T-helper 2 cell treated with Interferon-gamma antibody and Interleukin-4, amounts not matched to agents 5 μg/mL and 100 μg/mL, for 36 hours (primary cell): ENCODE measurements around the gene LSM14B.
A peak's percentile ranks its signal among the peaks of the same experiment; 100 is the strongest.

Experiments used
- DNase-seq: peaks from one replicate; pipeline ENCODE4 v3.0.0; 2021; ENCODE audit warnings: low spot score
- H3K27ac Mint-ChIP-seq: one replicate; pipeline ENCODE4 v1.8.0; 2021; ENCODE audit warnings: mild to moderate bottlenecking, mixed read lengths
- H3K27me3 Mint-ChIP-seq: one replicate; pipeline ENCODE4 v1.8.0; 2021; ENCODE audit warnings: low read depth, mixed read lengths
- H3K36me3 Mint-ChIP-seq: one replicate; pipeline ENCODE4 v1.8.0; 2021; ENCODE audit warnings: low read depth, mixed read lengths
- H3K4me1 Mint-ChIP-seq: one replicate; pipeline ENCODE4 v1.8.0; 2021; ENCODE audit warnings: low read depth, mixed read lengths
- H3K4me3 Mint-ChIP-seq: one replicate; pipeline ENCODE4 v1.8.0; 2022; ENCODE audit warnings: mild to moderate bottlenecking, moderate library complexity, mixed read lengths
- H3K9me3 Mint-ChIP-seq: one replicate; pipeline ENCODE4 v1.8.0; 2021; ENCODE audit warnings: mixed read lengths

The LSM14B gene

GRCh38 chr20:62119115-62119514, 3.2 kb upstream of the LSM14B start:
- Mint-ChIP-seq H3K4me3 (no peak overlapping the region), H3K36me3 (peaks cover 2% of the 10 kb centered on the region), H3K27me3 (no peaks in the 10 kb centered on the region), H3K27ac (no peak overlapping the region), H3K4me1 (peaks cover 34% of the 10 kb centered on the region), H3K9me3 (no peaks in the 10 kb centered on the region)
- DNase-seq, result no peak

- DNase-seq, result no peak
- peaks cover 8% of the 10 kb centered on the region for H3K36me3 Mint-ChIP-seq
- H3K27ac Mint-ChIP-seq, result no peak overlapping the region
- H3K27me3 Mint-ChIP-seq, result no peaks in the 10 kb centered on the region
- peaks cover 39% of the 10 kb centered on the region for H3K4me1 Mint-ChIP-seq
- no peaks in the 10 kb centered on the region for H3K9me3 Mint-ChIP-seq
- H3K4me3 Mint-ChIP-seq, result peak overlapping the region; percentile 41
Observed at GRCh38 chr20:62119591-62120364, 2.5 kb upstream of the LSM14B start.

- Mint-ChIP-seq H3K27ac (no peak overlapping the region), H3K9me3 (no peaks in the 10 kb centered on the region), H3K4me3 (peak overlapping the region; percentile 41), H3K27me3 (no peaks in the 10 kb centered on the region), H3K36me3 (peaks cover 14% of the 10 kb centered on the region), H3K4me1 (peaks cover 42% of the 10 kb centered on the region)
- DNase-seq, result no peak
Observed at GRCh38 chr20:62120365-62120762, 1.9 kb upstream of the LSM14B start.

DNA sequence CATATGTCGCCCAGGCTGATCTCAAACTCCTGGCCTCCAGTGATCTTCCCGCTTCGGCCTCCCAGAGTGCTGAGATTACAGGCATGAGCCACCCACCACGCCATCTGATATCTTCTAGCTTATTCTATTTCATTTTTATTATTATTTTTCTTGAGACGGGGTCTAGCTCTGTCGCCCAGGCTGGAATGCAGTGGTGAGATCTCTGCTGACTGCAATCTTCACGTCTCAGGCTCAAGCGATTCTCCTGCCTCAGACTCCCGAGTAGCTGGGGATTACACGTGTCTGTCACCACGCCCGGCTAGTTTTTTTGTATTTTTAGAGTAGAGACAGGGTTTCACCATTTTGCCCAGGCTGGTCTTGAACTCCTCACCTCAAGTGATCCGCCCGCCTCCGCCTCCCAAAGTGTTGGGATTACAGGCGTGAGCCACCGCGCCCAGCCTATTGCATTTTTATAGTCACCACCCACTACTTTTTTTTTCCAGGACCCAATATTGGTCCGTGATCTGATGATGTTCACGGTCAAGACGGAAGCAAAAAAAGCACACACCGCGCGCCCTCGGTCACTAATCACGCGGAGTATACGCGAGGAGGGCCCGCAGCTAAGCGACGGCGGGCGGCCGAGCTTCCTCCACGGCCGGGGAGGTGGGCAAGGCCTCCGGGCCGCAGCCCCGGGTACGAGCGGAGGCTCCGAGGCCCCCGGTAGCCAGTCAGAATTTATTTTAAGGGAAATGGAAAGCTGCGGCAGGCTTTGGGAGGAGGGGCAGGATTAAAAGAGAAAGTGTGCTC, 1.1 kb upstream of the LSM14B start:
- Mint-ChIP-seq H3K4me3 (peak overlapping the region; percentile 92), H3K4me1 (peaks cover 42% of the 10 kb centered on the region), H3K36me3 (peaks cover 19% of the 10 kb centered on the region), H3K27me3 (no peaks in the 10 kb centered on the region), H3K9me3 (no peaks in the 10 kb centered on the region), H3K27ac (peak overlapping the region; percentile 94)
- no peak for DNase-seq

DNA sequence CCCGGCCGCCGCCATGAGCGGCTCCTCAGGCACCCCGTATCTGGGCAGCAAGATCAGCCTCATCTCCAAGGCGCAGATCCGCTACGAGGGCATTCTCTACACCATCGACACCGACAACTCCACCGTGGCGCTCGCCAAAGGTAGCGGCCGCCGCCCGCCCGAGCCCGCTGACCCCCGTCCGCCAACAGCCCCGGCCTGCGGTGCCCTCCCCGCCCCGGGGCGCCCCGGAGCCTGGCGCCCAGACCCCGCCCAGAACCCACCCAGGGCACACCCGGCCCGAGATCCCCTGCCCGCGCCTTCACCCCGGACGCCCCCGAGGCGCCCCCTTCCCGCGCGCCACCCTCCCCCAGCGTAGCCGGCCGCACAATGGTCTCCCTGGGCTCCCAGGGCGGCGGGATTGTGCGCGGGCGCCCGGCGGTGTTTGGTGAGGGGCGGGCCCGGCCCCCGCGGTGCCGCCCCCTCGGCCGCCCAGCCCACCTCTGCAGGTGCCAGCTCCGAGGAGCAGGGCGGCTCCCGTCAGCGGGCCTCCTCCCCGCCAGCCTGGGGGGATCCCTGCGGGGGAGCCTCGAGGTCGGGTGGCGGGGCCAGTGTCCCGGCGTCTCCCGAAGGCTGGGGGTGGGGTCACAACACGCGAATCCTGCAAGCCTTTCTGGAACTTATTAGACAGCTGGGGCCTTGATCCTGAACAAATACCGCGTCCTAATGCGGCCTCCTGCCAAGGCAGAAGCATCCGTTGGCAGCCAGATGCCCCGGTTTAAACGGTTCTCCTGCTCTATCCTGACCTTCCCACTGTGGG, 577 bp downstream of the LSM14B start:
- Mint-ChIP-seq H3K9me3 (no peaks in the 10 kb centered on the region), H3K4me3 (peak overlapping the region; percentile 85), H3K27me3 (no peaks in the 10 kb centered on the region), H3K27ac (peak overlapping the region; percentile 49), H3K4me1 (peaks cover 38% of the 10 kb centered on the region), H3K36me3 (peaks cover 25% of the 10 kb centered on the region)
- peak; percentile 33 for DNase-seq

DNA sequence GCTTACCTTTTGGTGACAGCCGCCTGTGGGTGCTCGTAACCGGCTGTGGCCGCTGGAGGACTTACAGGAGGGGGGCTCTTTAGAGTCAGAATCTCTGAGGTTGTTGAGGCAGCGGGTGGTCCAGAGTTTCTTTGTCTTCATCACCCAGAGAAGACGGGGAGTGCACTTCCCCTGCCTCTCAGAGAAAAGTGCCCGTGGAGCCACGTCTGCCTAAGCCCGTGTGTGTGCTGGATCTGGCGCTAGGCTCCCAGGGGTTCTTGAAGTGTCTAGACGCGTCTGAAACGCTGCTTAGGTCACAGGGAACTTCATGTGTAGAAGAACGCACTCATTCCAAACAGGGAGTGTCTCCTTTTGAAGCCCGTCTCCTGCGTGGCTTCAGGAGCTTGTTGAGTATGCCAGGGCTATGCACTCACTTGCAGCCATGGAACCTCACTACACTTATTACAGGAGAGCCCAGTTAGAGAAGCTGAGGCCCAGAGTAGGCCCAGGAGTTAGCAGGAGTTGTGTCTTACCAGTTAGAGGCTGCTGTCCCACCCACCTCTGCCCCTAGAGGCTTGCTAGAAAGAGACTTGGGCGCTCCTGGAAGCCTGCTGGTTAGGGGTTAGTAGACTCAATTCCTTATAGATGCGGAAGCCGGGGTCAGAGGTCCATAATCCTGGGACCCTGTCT, 1.3 kb downstream of the LSM14B start:
- DNase-seq, result no peak
- Mint-ChIP-seq H3K27ac (peak overlapping the region; percentile 49), H3K4me3 (peak overlapping the region; percentile 85), H3K9me3 (no peaks in the 10 kb centered on the region), H3K27me3 (no peaks in the 10 kb centered on the region), H3K4me1 (peaks cover 37% of the 10 kb centered on the region), H3K36me3 (peaks cover 31% of the 10 kb centered on the region)

GRCh38 chr20:62126141-62126540, 3.9 kb downstream of the LSM14B start:
- no peak for DNase-seq
- Mint-ChIP-seq H3K36me3 (peaks cover 52% of the 10 kb centered on the region), H3K9me3 (no peaks in the 10 kb centered on the region), H3K27ac (no peak overlapping the region), H3K4me3 (no peak overlapping the region), H3K27me3 (no peaks in the 10 kb centered on the region), H3K4me1 (peaks cover 20% of the 10 kb centered on the region)

DNA sequence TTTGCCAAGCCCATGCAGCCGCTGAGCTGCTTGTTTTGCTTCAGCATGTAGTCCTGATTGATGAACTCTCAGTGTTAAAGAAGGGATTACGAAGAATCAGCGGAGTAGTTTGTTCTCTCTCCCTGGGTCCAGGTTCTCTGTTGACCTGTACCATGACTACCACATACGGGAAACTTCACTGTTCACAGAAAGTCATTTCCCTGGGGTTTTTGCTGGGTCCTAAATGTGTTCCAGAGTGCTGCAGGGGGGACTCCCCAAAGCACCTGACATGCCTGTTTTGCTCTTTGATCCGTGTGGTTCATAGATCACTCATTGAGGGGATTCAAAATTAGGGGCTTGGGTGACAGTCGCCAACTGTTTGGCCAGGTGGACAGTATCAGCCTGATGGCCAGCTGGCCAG, 5.5 kb downstream of the LSM14B start:
- no peaks in the 10 kb centered on the region for H3K9me3 Mint-ChIP-seq
- DNase-seq, result no peak
- no peaks in the 10 kb centered on the region for H3K27me3 Mint-ChIP-seq
- H3K4me1 Mint-ChIP-seq, result peaks cover 25% of the 10 kb centered on the region
- peaks cover 64% of the 10 kb centered on the region for H3K36me3 Mint-ChIP-seq
- peak overlapping the region; percentile 16 for H3K27ac Mint-ChIP-seq
- no peak overlapping the region for H3K4me3 Mint-ChIP-seq

DNA sequence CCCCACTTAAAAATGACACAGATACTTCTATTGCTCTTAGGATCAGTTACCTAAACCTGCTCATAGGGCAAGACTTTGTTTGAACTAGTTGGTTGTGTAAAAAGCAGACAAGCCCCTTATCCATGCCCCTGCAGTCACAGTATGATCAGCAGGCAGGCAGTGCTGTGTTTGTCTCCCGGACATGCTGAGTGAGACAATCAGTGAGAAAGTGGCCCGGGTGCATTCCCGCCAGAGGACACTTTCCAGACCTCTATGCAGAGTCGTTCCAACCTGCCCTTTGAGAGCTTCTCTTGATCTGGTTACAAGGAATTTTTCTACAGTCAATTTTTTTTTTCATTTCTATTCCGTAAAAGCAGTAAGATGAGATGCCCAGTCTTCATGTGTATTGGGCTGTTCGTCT, 6.2 kb downstream of the LSM14B start:
- Mint-ChIP-seq H3K4me3 (no peak overlapping the region), H3K9me3 (no peaks in the 10 kb centered on the region), H3K27me3 (no peaks in the 10 kb centered on the region), H3K27ac (no peak overlapping the region), H3K4me1 (peaks cover 23% of the 10 kb centered on the region), H3K36me3 (peaks cover 71% of the 10 kb centered on the region)
- no peak for DNase-seq

DNA sequence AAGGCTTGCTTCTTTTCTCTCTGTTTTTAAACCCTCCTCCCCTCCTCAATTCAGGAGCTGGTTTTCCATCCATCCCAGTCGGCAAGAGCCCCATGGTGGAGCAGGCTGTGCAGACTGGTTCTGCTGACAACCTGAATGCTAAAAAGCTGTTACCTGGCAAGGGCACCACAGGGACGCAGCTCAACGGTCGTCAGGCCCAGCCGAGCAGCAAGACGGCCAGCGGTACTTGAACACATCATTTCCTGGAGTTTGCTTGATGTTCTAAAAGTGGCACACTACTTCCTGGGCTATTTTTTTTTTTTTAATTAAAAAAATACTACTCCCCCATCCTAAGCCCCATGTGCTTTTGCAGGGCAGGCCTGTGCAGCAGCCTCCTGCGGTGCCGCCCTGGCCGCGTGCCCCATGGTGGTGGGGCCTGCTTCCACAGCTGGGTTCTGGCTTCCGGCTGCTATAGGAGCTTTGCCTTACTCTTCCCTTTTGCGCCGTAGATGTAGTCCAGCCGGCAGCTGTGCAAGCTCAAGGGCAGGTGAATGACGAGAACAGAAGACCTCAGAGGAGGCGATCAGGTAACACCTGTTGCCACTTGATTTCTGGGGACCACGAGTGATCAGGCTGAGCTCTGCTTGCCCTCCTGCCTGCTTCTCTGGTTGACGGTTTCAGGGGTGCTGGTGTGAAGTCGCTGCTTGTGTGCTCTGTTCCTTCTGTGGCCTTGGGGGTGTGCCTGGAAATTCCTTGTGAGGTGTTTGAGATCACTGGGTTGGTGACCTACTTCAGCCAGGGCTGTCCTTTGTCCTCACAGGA, 7.7 kb downstream of the LSM14B start:
- peaks cover 70% of the 10 kb centered on the region for H3K36me3 Mint-ChIP-seq
- H3K4me1 Mint-ChIP-seq, result peaks cover 11% of the 10 kb centered on the region
- H3K4me3 Mint-ChIP-seq, result no peak overlapping the region
- H3K9me3 Mint-ChIP-seq, result no peaks in the 10 kb centered on the region
- DNase-seq, result no peak
- no peak overlapping the region for H3K27ac Mint-ChIP-seq
- H3K27me3 Mint-ChIP-seq, result no peaks in the 10 kb centered on the region

GRCh38 chr20:62131560-62132320, 9.5 kb downstream of the LSM14B start:
- H3K27ac Mint-ChIP-seq, result peak overlapping the region; percentile 52
- peak overlapping the region; percentile 34 for H3K4me3 Mint-ChIP-seq
- H3K9me3 Mint-ChIP-seq, result no peaks in the 10 kb centered on the region
- DNase-seq, result no peak
- no peaks in the 10 kb centered on the region for H3K27me3 Mint-ChIP-seq
- peaks cover 68% of the 10 kb centered on the region for H3K36me3 Mint-ChIP-seq
- H3K4me1 Mint-ChIP-seq, result peaks cover 7% of the 10 kb centered on the region

GRCh38 chr20:62132421-62132820, 10.1 kb downstream of the LSM14B start:
- H3K36me3 Mint-ChIP-seq, result peaks cover 73% of the 10 kb centered on the region
- H3K4me1 Mint-ChIP-seq, result peaks cover 9% of the 10 kb centered on the region

More at GRCh38 chr20:62132421-62132820, 10.1 kb downstream of the LSM14B start:
- Mint-ChIP-seq H3K9me3 (no peaks in the 10 kb centered on the region), H3K27ac (peak overlapping the region; percentile 52), H3K4me3 (peak overlapping the region; percentile 34), H3K27me3 (no peaks in the 10 kb centered on the region)
- DNase-seq, result no peak
